GM23248 (cell line): Measurements from ENCODE around the gene ERC2.

Source experiments
- EZH2 ChIP-seq: fragments of 200-600 bp; sonication (generic); IDR thresholded peaks from 2 replicates; pipeline ENCODE4 v1.6.1; 2018; ENCODE audit warnings: antibody characterized with exemption, mild to moderate bottlenecking; ENCODE audit not compliant: insufficient read depth, poor library complexity, severe bottlenecking
- EZH2phosphoT487 ChIP-seq: fragments of 200-600 bp; sonication (generic); IDR thresholded peaks from 2 replicates; pipeline ENCODE4 v1.6.1; 2018; ENCODE audit warnings: antibody characterized with exemption, moderate library complexity, mild to moderate bottlenecking, low read depth; ENCODE audit not compliant: insufficient read depth

GRCh38 chr3:55559500-55560423 is 908.5 kb downstream of the ERC2 start:
- TF ChIP-seq EZH2 (no peak), EZH2phosphoT487 (no peak)
